HG02884 (cell line): ENCODE measurements around the gene ADGRG7.
A peak's percentile ranks its signal among the peaks of the same experiment; 100 is the strongest.

Experiments used
- ATAC-seq: cut with Tn5 transposase; IDR thresholded peaks from one replicate; pipeline ENCODE4 v1.9.1; 2021; ENCODE audit warnings: mild to moderate bottlenecking, moderate library complexity; ENCODE audit not compliant: unreplicated experiment

The ADGRG7 gene

GRCh38 chr3:100600181-100601042 is 9.0 kb upstream of the ADGRG7 start:
- no peak for ATAC-seq

DNA sequence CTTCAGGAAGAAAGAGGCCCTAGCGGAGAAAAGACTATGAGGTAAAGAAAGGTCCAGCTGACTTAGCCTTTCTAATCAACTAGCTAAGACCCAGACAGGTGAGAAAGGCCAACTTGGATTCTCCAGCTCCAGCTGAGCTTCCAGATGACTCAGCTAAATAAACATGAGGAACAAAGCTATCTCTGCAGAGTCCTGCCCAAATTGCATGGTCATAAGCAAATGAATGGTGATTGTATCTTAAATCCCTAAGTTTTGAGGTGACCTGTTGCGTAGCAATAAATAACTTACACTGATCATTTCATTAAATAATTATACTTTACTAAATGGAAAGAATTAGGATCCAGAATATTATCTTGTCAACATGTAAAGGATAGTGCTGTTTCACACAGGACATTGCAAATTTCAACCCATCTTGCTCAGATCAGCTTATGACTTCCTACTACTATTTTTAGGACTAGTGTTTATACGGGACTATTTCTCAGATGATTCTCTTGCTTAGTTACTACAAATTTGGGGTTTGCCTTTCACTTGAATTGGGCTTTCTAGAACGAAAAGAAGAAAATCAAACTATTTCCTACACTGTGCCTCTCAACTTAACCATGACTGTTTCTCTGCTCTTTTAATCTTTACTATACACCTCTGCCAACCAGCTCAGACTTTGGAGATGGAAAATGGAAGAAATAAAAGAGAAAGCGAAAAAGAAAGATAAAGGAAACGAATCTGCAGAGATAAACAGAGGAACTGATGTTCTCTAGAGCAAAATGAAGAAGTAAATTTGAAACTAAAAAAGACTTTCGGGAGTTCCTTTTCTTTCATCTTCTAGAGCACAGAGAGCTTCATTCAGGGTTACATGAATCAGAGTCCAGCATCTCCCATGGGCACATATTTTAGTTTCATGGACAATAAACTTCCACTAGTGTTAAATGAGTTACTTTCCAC is 6.6 kb upstream of the ADGRG7 start:
- ATAC-seq, result peak; percentile 52

GRCh38 chr3:100603469-100603868 is 5.9 kb upstream of the ADGRG7 start:
- ATAC-seq, result peak; percentile 29

- no peak for ATAC-seq
Measured at GRCh38 chr3:100605358-100605757, 4.0 kb upstream of the ADGRG7 start.

- peak; percentile 76 for ATAC-seq
Measured at GRCh38 chr3:100606894-100607512, 2.4 kb upstream of the ADGRG7 start.

DNA sequence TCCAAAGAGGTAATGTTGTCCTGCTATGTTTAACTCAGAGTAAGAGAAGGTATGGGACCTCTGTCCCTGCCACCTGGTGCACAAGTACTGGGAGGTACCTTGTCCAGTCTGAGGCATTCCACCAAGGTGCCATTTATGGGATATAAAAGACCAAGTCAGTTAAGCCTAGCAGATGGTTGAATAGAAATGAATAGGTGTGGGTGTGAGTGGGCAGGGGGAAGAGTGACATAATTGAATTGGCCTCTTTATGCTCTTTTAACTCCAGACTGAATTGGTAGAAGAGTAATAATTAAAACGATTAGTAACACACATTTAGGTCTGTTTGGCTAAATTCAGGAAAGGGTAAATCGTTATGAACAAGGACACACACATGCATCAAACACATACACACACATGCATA is 562 bp downstream of the ADGRG7 start:
- no peak for ATAC-seq

GRCh38 chr3:100611221-100611620 is 1.8 kb downstream of the ADGRG7 start:
- no peak for ATAC-seq

GRCh38 chr3:100613721-100614390 is 4.5 kb downstream of the ADGRG7 start:
- peak; percentile 52 for ATAC-seq

DNA sequence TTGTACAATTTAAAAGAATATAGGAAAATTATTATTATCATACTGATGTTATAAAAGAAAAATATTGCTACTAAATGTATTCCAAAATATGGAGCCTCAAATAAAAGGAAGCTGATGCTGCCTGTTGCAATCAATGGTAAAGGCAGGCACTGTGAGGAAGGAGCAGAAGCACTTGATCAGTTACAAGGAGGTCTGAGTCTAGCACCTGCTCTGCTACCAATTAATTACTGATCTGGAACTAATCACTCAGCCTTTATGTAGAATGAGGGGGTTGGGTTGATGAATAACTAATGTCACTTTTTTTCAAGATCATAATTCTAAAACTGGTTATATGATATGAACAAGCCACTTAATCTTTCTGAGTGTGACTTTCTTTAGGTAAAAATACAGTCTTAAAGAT is 5.5 kb downstream of the ADGRG7 start:
- no peak for ATAC-seq

GRCh38 chr3:100615684-100616083 is 6.3 kb downstream of the ADGRG7 start:
- no peak for ATAC-seq

DNA sequence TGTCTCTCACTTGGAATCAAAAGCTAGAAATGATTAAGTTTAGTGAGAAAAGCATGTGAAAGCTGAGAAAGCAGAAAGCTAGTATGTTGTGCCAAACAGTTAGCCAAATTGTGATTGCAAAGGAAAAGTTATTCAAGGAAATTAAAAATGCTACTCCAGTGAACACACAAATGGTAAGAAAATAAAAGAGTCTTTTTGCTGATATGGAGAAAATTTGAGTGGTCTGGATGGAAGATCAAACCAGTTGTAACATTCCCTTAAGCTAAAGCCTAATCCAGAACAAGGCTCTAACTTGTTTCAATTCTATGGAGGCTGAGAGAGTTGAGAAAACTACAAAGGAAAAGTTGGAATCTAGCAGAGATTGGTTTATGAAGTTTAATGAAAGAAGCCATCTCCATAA is 11.8 kb downstream of the ADGRG7 start:
- ATAC-seq, result no peak

DNA sequence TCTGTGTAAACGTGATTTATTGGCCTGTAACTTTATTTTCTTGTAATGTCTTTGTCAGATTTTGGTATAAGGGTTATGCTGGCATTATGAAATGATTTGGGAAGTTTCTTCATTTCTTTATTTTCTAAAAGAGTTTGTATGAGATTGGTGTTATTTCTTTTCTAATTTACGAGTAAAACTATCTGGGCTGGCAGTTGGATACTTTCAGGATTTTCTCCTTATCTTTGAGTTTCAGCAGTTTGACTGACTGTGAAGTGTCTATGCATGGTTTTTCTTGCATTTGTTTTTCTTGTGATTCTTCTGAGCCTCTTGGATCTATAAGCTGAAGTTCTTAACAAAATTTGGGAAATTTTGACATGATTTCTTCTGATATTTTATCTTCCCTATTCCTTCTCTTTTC is 18.1 kb downstream of the ADGRG7 start:
- ATAC-seq, result no peak

- no peak for ATAC-seq
Measured at GRCh38 chr3:100629421-100630127, 20.2 kb downstream of the ADGRG7 start.

DNA sequence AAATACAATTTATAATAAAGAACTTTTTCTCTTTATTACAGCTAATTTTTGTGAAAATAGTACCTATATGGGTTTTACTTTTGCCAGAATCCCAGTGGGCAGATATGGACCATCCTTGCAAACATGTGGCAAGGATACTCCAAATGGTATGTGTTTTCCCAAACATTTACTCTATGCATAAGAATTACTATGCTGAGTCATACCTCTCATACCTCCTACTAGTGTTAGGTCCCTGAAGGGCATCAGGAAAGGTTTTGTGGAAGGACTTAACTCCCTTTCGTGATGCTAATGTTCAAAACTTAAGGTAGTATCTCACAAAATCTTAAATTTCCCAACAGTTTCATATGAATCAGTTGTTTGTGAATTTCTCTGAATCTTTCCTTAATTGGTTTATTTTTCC is 21.3 kb downstream of the ADGRG7 start:
- ATAC-seq, result no peak

GRCh38 chr3:100631236-100631635 is 21.8 kb downstream of the ADGRG7 start:
- no peak for ATAC-seq

- no peak for ATAC-seq
Measured at GRCh38 chr3:100634493-100635272, 25.3 kb downstream of the ADGRG7 start.

DNA sequence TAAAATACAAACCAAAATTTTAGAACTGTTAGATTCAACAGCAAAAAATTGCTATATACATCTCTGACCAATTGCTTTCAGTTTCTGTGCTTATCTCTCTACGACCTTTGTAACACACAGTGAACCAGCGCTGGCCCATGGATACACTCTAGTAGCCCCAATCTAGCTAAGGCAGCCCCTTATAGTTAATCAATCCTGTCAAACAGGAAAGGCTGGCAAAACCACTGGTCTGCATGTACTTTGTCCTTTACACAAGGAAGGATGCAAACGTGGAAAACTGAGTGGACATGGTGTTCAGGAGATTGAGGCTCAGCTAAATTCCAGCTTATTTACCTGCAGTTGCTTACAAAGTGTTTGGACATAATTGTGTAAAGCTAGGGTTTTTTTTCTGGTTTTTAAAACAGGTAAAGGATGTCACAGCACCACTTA is 25.9 kb downstream of the ADGRG7 start:
- no peak for ATAC-seq

DNA sequence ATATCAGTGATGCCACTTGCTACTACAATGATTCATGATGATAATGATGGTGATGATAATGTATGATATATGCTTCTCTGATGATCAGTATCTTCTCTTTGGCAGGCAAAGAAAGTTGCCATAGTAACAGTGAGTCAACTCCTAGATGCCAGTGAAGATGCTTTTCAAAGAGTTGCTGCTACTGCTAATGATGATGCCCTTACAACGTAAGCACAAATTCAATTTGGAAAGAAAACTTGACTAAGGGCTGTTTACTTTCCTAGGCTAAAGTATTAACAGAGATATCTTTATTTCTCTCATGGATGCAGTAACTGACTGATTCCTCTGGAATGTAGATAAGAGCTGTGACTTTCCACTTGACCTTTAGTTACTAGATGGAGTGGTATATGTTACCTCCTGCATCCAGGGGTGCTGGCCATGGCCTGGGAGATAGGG is 27.8 kb downstream of the ADGRG7 start:
- ATAC-seq, result no peak

- no peak for ATAC-seq
Measured at GRCh38 chr3:100640633-100641032, 31.2 kb downstream of the ADGRG7 start.
